Activated CD8-positive, alpha-beta memory T cell treated with anti-CD3 and anti-CD28 coated beads, Interleukin-2, amount 10 ng/mL, durations not matched to agents 7 days and 5 days (primary cell): ENCODE results near the gene DNAAF8. TPM values are rescaled to one million over a fixed set of nuclear protein-coding genes. Genes with fewer than 3 reads are reported as not detected.

Experiments
- ATAC-seq: fragments of 150-1000 bp; cut with Tn5 transposase; one replicate; pipeline ENCODE4 v1.10.0; 2021; ENCODE audit warnings: moderate library complexity
- CTCF ChIA-PET: fragments of 350-600 bp; sonication (Branson Sonifier 250); formaldehyde crosslinking; loops from one replicate; lab custom pipeline; 2021; ENCODE audit warnings: antibody characterized with exemption; lab: Charles Lee
- DNase-seq: peaks from one replicate; pipeline ENCODE4 v3.0.0-alpha.2; 2020
- H3K27ac Mint-ChIP-seq: one replicate; pipeline ENCODE4 v1.8.0; 2021; ENCODE audit warnings: mild to moderate bottlenecking, mixed read lengths
- H3K27me3 Mint-ChIP-seq: one replicate; pipeline ENCODE4 v1.8.0; 2021; ENCODE audit warnings: mixed read lengths
- H3K36me3 Mint-ChIP-seq: one replicate; pipeline ENCODE4 v1.8.0; 2021; ENCODE audit warnings: mild to moderate bottlenecking, mixed read lengths
- H3K4me1 Mint-ChIP-seq: one replicate; pipeline ENCODE4 v1.8.0; 2021; ENCODE audit warnings: mixed read lengths
- H3K4me3 Mint-ChIP-seq: one replicate; pipeline ENCODE4 v1.8.0; 2021; ENCODE audit warnings: mild to moderate bottlenecking, moderate library complexity, mixed read lengths
- H3K9me3 Mint-ChIP-seq: one replicate; pipeline ENCODE4 v1.8.0; 2022; ENCODE audit warnings: low read depth, mixed read lengths
- total RNA-seq, 2 experiments: library from RNA; stranded (reverse); gene quantifications; one replicate each; pipeline ENCODE4 v1.2.3, GENCODE V29; 2021

DNAAF8 gene
- total RNA-seq, 2 experiments from 2014 or later: 0.30 TPM; not detected in 1

DNA sequence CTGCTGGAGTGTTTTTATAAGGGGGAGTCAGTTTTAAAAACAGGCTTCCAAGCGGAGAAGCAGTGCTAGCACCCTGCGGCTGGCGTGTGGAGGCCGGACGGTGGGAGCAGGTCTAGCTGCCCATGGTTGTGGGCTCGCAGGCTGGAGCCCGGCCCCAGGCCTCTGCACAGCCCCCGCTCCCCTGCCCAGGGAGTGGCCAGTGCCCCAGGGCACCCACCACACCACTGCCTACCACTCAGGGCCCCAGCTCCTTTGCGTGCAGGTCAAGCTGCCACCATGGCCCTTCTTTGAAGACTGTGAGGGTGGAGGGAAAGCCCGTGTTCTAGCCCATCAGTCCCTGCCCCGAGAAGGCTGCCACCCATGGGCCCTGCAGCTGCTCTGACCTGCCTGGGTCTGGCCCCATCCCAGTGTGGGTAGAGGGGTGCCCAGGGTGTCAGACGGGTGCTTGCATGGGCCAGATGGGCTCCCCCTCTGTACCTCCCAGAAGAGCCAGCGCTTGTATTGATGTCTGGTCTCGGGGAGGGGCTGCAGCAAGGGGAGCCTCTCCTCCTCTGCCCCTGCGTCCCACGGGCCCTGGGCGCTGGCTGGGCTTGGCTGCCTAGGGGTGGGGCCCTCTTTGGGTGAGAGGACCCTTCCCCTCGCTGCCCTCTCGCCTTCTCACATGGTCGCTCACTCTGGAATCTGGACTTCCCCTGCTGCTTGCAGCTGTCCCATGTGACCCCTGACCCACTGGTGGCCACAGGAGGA, 42.5 kb upstream of the DNAAF8 start:
- no peak overlapping the region for H3K4me3 Mint-ChIP-seq
- no peaks in the 10 kb centered on the region for H3K27me3 Mint-ChIP-seq
- H3K9me3 Mint-ChIP-seq: no peaks in the 10 kb centered on the region
- CTCF ChIA-PET: interaction anchor here (1.0 to 3.7 kb wide), 3 partner anchors 15 to 68 kb away, joined by 3 to 12 read pairs (median 7); partner anchors contain the start of gene MGRN1
- H3K36me3 Mint-ChIP-seq: peaks cover 10% of the 10 kb centered on the region
- no peak overlapping the region for H3K27ac Mint-ChIP-seq
- ATAC-seq: no peak
- no peak for DNase-seq
- peaks cover 17% of the 10 kb centered on the region for H3K4me1 Mint-ChIP-seq

DNA sequence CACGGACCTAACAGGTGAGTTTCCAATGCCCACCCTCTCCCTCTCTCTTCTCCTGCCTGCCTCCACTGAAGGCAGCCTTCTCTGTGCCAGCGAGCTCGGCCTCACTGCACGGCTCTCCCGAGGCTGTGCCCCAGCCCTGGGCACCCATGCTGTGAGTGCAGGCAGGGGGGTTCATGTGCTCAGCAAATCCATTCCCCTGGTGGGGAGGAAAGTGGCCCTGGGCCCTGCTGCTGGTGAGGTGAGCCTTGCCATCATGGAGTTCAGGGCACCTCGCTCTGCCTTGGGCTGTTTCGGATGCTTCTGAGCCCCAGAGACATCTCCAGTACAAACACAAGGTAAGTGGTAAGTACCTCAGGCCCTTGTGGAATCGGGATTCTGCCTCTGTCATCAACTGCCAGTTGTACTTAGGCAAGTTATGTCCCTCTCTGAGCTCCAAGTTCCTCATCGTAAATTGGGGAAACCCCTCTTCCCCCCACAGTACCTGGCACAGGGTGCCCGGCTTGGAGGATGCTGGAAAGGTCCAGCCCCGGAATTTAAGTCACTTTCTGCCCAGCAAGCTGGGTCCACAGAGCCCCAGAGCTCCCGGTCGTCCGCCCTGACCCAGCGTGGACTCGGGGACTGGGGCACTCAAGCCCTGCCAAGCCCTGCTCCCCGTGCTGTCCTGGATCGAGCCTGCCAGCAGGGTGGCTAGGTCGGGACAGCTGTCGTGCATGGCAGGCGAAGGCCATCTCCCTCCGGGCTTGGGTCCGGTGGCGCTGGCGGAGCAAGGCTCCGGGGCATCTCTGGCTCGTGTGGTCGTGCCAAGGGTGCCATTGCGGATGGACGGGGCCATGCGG, 41.7 kb upstream of the DNAAF8 start:
- H3K9me3 Mint-ChIP-seq: no peaks in the 10 kb centered on the region
- peak overlapping the region; percentile 82 for H3K27ac Mint-ChIP-seq
- CTCF ChIA-PET: interaction anchor here (0.6 to 3.7 kb wide), 5 partner anchors 8 to 69 kb away, joined by 3 to 12 read pairs (median 3); partner anchors contain the start of gene MGRN1

DNA sequence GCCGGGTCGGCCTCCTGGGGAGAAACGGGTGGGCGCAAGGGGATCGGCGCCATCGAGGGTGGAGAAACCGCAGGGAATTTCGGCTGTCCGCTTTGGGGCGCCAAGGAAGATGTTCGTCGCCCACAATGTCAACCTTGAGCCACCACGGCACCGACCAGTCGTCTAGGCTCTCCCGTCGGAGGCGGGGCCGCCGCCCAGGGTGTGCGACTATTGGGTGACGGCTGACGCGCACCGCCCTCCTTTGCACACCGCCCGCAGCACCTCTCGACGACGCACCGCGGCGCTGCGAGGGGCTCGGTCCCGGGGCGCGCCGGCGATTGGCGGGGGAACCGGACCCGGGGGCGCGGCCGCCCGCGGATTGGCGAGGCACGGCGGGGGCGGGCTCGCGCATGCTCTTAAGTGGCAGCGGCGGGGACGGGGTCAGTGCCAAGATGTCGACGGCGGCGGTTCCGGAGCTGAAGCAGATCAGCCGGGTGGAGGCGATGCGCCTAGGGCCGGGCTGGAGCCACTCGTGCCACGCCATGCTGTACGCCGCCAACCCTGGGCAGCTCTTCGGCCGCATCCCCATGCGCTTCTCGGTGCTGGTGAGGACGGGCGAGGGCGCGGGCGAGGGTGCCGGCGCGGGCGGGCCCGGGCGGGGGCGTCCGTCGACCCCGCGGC, 40.9 kb upstream of the DNAAF8 start, which contains the start of gene NUDT16L1:
Gene NUDT16L1, plus strand, starts transcription at position 267 of the 660 bp plus-strand sequence. Its CDS starts 165 bp downstream, at position 432.
- CTCF ChIA-PET: interaction anchor here (0.7 to 3.7 kb wide), 5 partner anchors 9 to 70 kb away, joined by 3 to 12 read pairs (median 3); partner anchors contain the start of gene MGRN1
- ATAC-seq (peak; percentile 95), DNase-seq (peak; percentile 97)
- H3K27ac Mint-ChIP-seq: peak within 1 kb of the TSS; percentile 82
- H3K9me3 Mint-ChIP-seq: no peaks in the 10 kb centered on the region
- H3K36me3 Mint-ChIP-seq: peaks cover 6% of the 10 kb centered on the region
- H3K4me1 Mint-ChIP-seq: peaks cover 17% of the 10 kb centered on the region
- H3K4me3 Mint-ChIP-seq: peak within 1 kb of the TSS; percentile 79
- H3K27me3 Mint-ChIP-seq: no peaks in the 10 kb centered on the region

More for the DNA sequence above, 41.7 kb upstream of the DNAAF8 start:
- Mint-ChIP-seq H3K4me3 (peak overlapping the region; percentile 79), H3K36me3 (peaks cover 8% of the 10 kb centered on the region), H3K27me3 (no peaks in the 10 kb centered on the region), H3K4me1 (peaks cover 17% of the 10 kb centered on the region)
- DNase-seq: peak; percentile 51
- peak; percentile 17 for ATAC-seq

DNA sequence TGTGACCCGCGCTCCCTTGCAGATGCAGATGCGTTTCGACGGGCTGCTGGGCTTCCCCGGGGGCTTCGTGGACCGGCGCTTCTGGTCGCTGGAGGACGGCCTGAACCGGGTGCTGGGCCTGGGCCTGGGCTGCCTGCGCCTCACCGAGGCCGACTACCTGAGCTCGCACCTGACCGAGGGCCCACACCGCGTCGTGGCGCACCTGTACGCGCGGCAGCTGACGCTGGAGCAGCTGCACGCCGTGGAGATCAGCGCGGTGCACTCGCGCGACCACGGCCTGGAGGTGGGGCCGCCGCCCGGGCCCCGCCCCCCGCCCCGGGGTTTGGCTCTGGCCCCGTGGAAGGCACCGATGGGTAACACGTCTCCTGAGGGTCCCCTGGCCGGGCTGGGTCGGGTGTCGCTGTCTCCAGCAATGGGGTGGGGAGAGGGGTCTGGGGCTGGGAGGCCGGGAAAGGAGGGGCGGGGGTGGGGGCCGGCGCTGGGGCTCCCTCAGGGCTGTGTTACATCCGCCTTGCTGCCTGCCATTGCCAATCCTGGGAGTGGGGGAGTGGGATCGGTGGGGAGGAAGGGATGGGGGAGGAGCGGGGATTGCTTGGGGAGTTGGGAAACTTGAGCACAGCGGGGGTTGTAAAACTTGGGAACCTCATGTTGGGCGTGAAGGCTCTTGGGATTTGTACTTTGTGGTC, 40.2 kb upstream of the DNAAF8 start:
- peak; percentile 28 for ATAC-seq
- peak overlapping the region; percentile 64 for H3K27ac Mint-ChIP-seq
- peak overlapping the region; percentile 79 for H3K4me3 Mint-ChIP-seq
- peaks cover 18% of the 10 kb centered on the region for H3K4me1 Mint-ChIP-seq
- peaks cover 6% of the 10 kb centered on the region for H3K36me3 Mint-ChIP-seq
- no peaks in the 10 kb centered on the region for H3K9me3 Mint-ChIP-seq
- CTCF ChIA-PET: interaction anchor here (1.3 to 3.7 kb wide), 3 partner anchors 18 to 70 kb away, joined by 3 to 12 read pairs (median 5); partner anchors contain the start of gene MGRN1
- peak; percentile 62 for DNase-seq
- no peaks in the 10 kb centered on the region for H3K27me3 Mint-ChIP-seq

DNA sequence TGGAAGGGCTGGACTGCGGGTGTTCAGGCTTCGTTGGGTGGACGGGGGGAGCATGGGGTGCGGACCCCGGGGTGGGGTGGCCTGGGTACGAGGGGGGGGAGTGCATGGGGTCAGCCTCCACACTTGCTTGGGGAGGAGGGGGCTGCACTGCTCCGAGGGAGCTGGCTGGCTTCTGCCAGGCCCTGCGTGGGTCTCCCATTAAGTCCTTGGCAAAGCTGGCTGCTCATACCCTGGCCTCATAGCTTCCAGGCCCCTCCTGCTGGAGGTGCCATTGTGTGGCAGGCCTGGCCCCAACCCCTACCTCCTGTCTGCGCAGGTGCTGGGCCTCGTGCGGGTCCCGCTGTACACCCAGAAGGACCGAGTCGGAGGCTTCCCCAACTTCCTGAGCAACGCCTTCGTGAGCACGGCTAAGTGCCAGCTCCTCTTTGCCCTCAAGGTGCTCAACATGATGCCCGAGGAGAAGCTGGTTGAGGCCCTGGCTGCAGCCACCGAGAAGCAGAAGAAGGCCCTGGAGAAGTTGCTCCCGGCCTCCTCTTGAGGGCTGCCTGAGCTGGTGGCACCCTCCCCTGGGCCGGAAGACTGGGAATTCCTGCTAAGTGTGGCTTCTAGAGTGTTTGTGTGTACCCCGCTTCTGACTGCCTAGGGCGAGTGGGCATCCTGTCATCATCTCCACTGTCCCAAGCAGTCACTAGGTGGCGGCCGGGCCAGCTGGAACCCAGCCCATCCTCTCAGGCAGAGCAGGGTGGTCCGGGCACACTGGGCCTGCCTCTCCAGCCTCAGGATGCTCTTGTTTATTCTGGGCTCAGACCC, 39.5 kb upstream of the DNAAF8 start:
- Mint-ChIP-seq H3K36me3 (peaks cover 13% of the 10 kb centered on the region), H3K4me3 (peak overlapping the region; percentile 66), H3K4me1 (peaks cover 26% of the 10 kb centered on the region), H3K27ac (peak overlapping the region; percentile 56), H3K9me3 (no peaks in the 10 kb centered on the region), H3K27me3 (no peaks in the 10 kb centered on the region)
- DNase-seq (no peak), ATAC-seq (no peak)
- CTCF ChIA-PET: interaction anchor here (1.3 to 1.4 kb wide), 2 partner anchors 18 to 44 kb away, joined by 3 to 5 read pairs; no protein-coding TSS in a partner anchor

DNA sequence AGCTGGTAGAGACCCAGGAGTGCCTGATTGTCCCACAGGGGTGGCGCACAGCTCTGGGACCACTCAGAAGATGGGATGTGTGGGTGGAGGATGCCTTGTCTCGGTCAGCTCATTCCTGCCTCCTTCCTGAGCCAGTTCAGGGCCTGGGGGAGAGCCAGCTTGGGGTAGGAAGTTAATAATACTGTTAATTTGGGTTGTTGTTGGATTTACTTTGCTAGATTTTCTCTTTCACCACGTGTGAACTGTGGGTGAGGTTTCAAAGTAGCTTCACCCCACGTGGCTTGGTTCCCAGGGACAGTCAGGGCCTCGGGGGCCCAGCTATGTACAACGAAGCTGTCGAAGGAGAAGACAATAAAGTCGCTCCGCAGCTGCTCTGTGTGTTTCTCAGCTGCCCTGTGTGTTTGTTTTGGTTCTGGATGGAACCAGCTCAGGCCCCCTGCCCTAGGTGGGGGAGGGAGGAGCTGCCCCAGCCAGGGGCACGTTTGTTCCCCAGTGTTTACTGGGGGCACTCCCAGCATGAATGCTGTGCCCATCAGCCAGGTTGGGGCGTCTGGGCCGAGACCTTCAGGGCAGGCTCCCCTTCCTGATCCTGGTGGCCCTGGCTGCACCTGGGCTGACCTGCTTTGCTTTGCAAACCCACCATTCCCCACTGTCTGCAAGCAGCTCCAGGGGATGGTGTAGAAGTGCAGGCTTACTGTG, 38.7 kb upstream of the DNAAF8 start:
- DNase-seq (no peak), ATAC-seq (no peak)
- peaks cover 13% of the 10 kb centered on the region for H3K36me3 Mint-ChIP-seq
- peak overlapping the region; percentile 66 for H3K4me3 Mint-ChIP-seq
- CTCF ChIA-PET: interaction anchor here (0.8 kb wide), 1 partner anchor 19 kb away, joined by 3 read pairs; no protein-coding TSS in a partner anchor
- H3K27me3 Mint-ChIP-seq: no peaks in the 10 kb centered on the region
- H3K27ac Mint-ChIP-seq: no peak overlapping the region
- H3K4me1 Mint-ChIP-seq: peaks cover 34% of the 10 kb centered on the region
- no peaks in the 10 kb centered on the region for H3K9me3 Mint-ChIP-seq

DNA sequence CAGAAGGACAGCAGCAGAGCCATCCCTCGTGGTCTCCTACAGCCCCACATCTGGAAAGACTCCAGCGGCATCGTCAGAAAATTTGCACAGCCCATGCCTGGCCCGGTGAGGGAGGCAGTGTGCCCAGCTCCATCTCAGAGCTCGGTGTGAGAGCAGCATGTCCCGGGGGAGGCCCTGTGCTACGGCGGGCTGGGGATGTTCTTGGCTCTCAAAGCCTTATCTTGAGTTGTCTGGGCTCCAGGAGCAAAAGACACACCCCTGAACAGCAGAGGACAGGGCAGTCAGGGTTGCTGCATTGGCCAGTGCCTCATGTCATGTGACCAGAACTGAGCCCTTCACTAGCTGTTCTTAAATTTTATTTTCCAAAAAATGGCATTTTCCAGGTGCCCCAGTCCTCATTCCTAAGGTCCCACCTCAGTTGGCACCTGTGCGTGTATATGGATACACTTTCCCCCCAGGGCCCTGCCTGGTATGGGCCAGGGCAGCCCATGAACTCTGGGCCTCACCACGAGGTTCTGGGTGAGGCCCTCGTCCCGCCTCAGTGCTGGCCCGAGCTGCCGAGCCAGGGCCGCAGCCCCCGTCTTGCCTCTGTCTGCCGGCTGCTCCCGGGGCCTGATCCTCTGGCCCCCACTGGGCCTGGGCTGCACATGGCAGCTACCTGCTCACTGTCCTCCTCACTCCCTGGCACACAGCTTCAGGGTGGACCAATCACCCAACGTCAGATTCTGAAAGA, 38.0 kb upstream of the DNAAF8 start:
- H3K36me3 Mint-ChIP-seq: peaks cover 13% of the 10 kb centered on the region
- ATAC-seq (no peak), DNase-seq (no peak)
- no peaks in the 10 kb centered on the region for H3K27me3 Mint-ChIP-seq
- H3K27ac Mint-ChIP-seq: no peak overlapping the region
- peaks cover 37% of the 10 kb centered on the region for H3K4me1 Mint-ChIP-seq
- no peak overlapping the region for H3K4me3 Mint-ChIP-seq
- no peaks in the 10 kb centered on the region for H3K9me3 Mint-ChIP-seq
- CTCF ChIA-PET: interaction anchor here (0.8 kb wide), 1 partner anchor 20 kb away, joined by 3 read pairs; no protein-coding TSS in a partner anchor

DNA sequence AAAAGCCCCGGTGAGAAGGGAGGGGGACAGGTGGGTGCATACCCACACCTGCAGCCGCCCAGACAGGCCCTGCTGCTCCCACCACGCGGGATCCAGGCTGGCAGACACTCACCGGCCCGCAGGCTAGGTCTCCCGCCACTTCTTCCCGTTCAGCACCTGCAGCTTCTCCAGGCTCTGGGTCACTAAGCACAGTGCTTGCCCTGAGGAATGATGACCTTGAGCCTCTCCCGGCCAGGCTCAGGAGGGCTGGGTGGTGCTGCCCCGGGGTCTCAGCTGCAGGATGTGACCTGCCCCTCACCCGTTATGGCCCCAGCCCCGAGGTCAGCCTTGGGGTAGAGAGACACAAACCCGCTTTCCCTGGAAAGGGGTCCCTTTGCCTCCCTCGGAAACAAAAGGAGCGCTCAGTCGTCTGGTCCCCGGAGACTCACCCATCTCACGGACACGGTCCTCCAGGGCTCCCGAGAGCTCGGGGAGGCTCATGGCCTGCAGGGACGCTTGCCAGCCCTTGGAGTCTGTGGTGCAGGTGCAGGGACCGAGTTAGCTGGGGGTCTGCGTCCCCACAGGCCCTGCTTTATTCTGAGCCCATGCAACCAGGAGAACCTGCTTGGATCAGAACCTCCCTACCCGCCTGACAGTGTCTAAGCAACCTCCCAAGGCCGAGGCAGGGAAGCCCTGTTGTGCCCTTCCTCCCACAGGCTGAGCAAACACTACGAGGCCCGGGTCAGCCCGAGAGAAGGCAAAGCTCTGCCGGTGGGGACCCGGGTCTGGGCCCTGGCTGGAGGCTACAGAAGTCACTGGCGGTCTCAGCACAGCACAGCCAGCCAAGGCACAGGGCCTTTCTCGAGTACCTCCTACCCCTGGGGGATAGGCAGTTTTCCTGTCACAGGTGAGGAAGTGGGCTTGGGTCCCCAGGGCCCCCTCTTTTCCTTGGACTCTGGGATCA, 37.2 kb upstream of the DNAAF8 start:
- Mint-ChIP-seq H3K27me3 (no peaks in the 10 kb centered on the region), H3K4me1 (peaks cover 37% of the 10 kb centered on the region)

DNA sequence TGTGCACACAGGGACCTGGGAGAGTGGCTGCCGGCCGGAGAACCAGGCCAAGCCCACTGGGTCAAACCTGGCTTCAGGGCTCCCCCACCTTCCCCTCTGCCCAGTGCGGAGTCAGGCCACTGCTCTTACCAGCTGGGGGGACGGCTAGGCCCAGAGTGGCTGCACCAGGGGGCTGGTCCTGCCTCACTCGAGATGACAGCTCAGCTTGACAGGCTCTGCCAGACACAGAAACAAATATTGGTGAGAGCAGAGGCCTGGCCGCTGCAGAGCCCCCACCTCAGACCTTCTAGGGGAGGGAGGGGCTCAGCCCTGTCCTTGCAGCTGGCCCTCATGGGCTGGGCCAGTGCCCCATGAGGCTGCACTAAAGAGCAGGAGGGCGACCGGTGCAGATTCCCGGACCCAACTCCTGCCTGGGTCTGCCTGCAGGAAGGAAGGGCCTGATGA, 36.5 kb upstream of the DNAAF8 start:
- Mint-ChIP-seq H3K36me3 (peaks cover 13% of the 10 kb centered on the region), H3K4me3 (no peak overlapping the region), H3K27ac (no peak overlapping the region), H3K27me3 (no peaks in the 10 kb centered on the region), H3K4me1 (peaks cover 30% of the 10 kb centered on the region), H3K9me3 (no peaks in the 10 kb centered on the region)
- CTCF ChIA-PET: no interaction called here
- DNase-seq: no peak
- ATAC-seq: no peak

More for the DNA sequence above, 37.2 kb upstream of the DNAAF8 start:
- ATAC-seq (no peak), DNase-seq (peak; percentile 39)
- Mint-ChIP-seq H3K27ac (no peak overlapping the region), H3K4me3 (no peak overlapping the region), H3K36me3 (peaks cover 13% of the 10 kb centered on the region), H3K9me3 (no peaks in the 10 kb centered on the region)
- CTCF ChIA-PET: no interaction called here
